ENCODE results near the gene CMTR1. TPM values are rescaled to one million over a fixed set of nuclear protein-coding genes. Genes with fewer than 3 reads are reported as not detected.
A peak's percentile ranks its signal among the peaks of the same experiment; 100 is the strongest.

The CMTR1 gene
- total and polyA plus RNA-seq, 2 of the 13 experiments (the other 11 are each of a cell fraction or from before 2014, with no cell fraction given), result 19.7 to 55.2 TPM

- no peak for TF ChIP-seq ZNF530 (CRISPR knock-in tag; IDR thresholded peaks at IDR 0.05; ENCODE audit: low read depth)
- TF ChIP-seq HNRNPL (IDR thresholded peaks at IDR 0.05; ENCODE audit: low read depth, low read length), result no peak
- no peak for TF ChIP-seq ZNF20 (CRISPR knock-in tag; IDR thresholded peaks at IDR 0.05)
- TF ChIP-seq NPAS2 (CRISPR knock-in tag; IDR thresholded peaks at IDR 0.05; ENCODE audit: borderline replicate concordance), result no peak
- no peak; the same call in none of the 2 replicates for TF ChIP-seq EHMT2 (IDR thresholded peaks at IDR 0.05; ENCODE audit: borderline replicate concordance, low read depth, low read length)
- no peak for TF ChIP-seq ATF6 (CRISPR knock-in tag; conservative IDR thresholded peaks at IDR 0.05)
- peak; percentile 85 for TF ChIP-seq NRL (CRISPR knock-in tag; IDR thresholded peaks at IDR 0.05; ENCODE audit: borderline replicate concordance)
- TF ChIP-seq LCORL (IDR thresholded peaks at IDR 0.05), result no peak
- TF ChIP-seq LCORL (CRISPR knock-in tag; IDR thresholded peaks at IDR 0.05), result no peak; the same call in 1 of the 2 replicates
- TF ChIP-seq JUN (CRISPR knock-in tag; IDR thresholded peaks at IDR 0.05), result 0 out of 2 replicates have a peak, but pooled peaks have one; percentile 31
- TF ChIP-seq KAT8 (CRISPR knock-in tag; IDR thresholded peaks at IDR 0.05), result peak; percentile 85
- no peak for TF ChIP-seq ZNF225 (CRISPR knock-in tag; IDR thresholded peaks at IDR 0.05)
- TF ChIP-seq THAP9 (CRISPR knock-in tag; IDR thresholded peaks at IDR 0.05; ENCODE audit: borderline replicate concordance), result peak; percentile 59; the same call in 1 of the 2 replicates
- TF ChIP-seq GABPA (IDR thresholded peaks at IDR 0.05; ENCODE audit: low read depth, low read length), result no peak
- TF ChIP-seq GABPA (CRISPR knock-in tag; IDR thresholded peaks at IDR 0.05; ENCODE audit: low read depth), result peak; percentile 22; the same call in 1 of the 2 replicates
- peak; percentile 18; the same call in 1 of the 2 replicates for TF ChIP-seq ZBTB7B (CRISPR knock-in tag; IDR thresholded peaks at IDR 0.05)
- no peak for TF ChIP-seq PAF1 (CRISPR knock-in tag; IDR thresholded peaks at IDR 0.05)
- TF ChIP-seq HMGXB3 (CRISPR knock-in tag; IDR thresholded peaks at IDR 0.05; ENCODE audit: borderline replicate concordance), result 0 out of 2 replicates have a peak, but pooled peaks have one; percentile 25
- peak; percentile 74 for TF ChIP-seq SIN3B (IDR thresholded peaks at IDR 0.05; ENCODE audit: low read length)
- TF ChIP-seq CREM (IDR thresholded peaks at IDR 0.05), result peak; percentile 73
- no peak for TF ChIP-seq CREM (CRISPR knock-in tag; IDR thresholded peaks at IDR 0.05)
Measured at GRCh38 chr6:37499433-37500293, 66.6 kb downstream of the CMTR1 start, which contains the start of gene CCDC167 (continued).

Measured in HepG2 (cell line).